HG03342 (cell line): Measurements from ENCODE around the gene FAM81A.
A peak's percentile ranks its signal among the peaks of the same experiment; 100 is the strongest.
"Not testable (repeated sequence)": the region's sequence is repeated elsewhere in the genome, so short reads cannot be mapped to it uniquely, and the experiment has no call there.

Experiments used
- ATAC-seq: cut with Tn5 transposase; IDR thresholded peaks from one replicate; pipeline ENCODE4 v1.9.1; 2021; ENCODE audit warnings: mild to moderate bottlenecking, moderate library complexity; ENCODE audit not compliant: unreplicated experiment

FAM81A gene

GRCh38 chr15:59437817-59438624 is at the start of gene FAM81A:
FAM81A (plus strand) TSS chr15:59438186; CDS start chr15:59458627, 20,441 bp downstream.
- ATAC-seq, result peak; percentile 79

GRCh38 chr15:59388670-59389069 is 49.3 kb upstream of the FAM81A start:
- no peak for ATAC-seq

- ATAC-seq, result no peak
These were observed 45.7 kb upstream of the FAM81A start for GRCh38 chr15:59392299-59392698.

GRCh38 chr15:59394166-59394661 is 43.8 kb upstream of the FAM81A start:
- ATAC-seq, result no peak

GRCh38 chr15:59396211-59396610 is 41.8 kb upstream of the FAM81A start:
- no peak for ATAC-seq

GRCh38 chr15:59396679-59397078 is 41.3 kb upstream of the FAM81A start:
- no peak for ATAC-seq

- no peak for ATAC-seq
These were observed 39.8 kb upstream of the FAM81A start for GRCh38 chr15:59398220-59398619.

GRCh38 chr15:59399465-59400102 is 38.4 kb upstream of the FAM81A start:
- ATAC-seq, result peak; percentile 86

GRCh38 chr15:59400103-59400813 is 37.7 kb upstream of the FAM81A start:
- ATAC-seq, result peak; percentile 16

GRCh38 chr15:59401051-59401823 is 36.7 kb upstream of the FAM81A start:
- ATAC-seq, result not testable (repeated sequence)

- no peak for ATAC-seq
These were observed 36.0 kb upstream of the FAM81A start for GRCh38 chr15:59401824-59402569.

- ATAC-seq, result no peak
These were observed 32.9 kb upstream of the FAM81A start for GRCh38 chr15:59405079-59405478.

GRCh38 chr15:59406446-59406845 is 31.5 kb upstream of the FAM81A start:
- ATAC-seq, result no peak

- no peak for ATAC-seq
These were observed 30.0 kb upstream of the FAM81A start for GRCh38 chr15:59407946-59408345.

GRCh38 chr15:59410391-59410896 is 27.5 kb upstream of the FAM81A start:
- no peak for ATAC-seq

GRCh38 chr15:59413577-59413976 is 24.4 kb upstream of the FAM81A start:
- no peak for ATAC-seq

GRCh38 chr15:59416816-59417215 is 21.2 kb upstream of the FAM81A start:
- ATAC-seq, result no peak

GRCh38 chr15:59419170-59419569 is 18.8 kb upstream of the FAM81A start:
- no peak for ATAC-seq

GRCh38 chr15:59420108-59420507 is 17.9 kb upstream of the FAM81A start:
- ATAC-seq, result no peak
